Colonic mucosa (tissue), 4 donors: ENCODE results near the gene GUCY1B1. TPM values are rescaled to one million over a fixed set of nuclear protein-coding genes. Genes with fewer than 3 reads are reported as not detected.

Experiments
- DNase-seq: peaks from one replicate; pipeline ENCODE4 v3.0.0-alpha.2; 2020
- H3K27ac ChIP-seq: fragments of 200-600 bp; one replicate; pipeline ENCODE4 v1.8.0; 2021
- H3K27me3 ChIP-seq: fragments of 200-600 bp; one replicate; pipeline ENCODE4 v1.8.0; 2021
- H3K36me3 ChIP-seq: fragments of 200-600 bp; one replicate; pipeline ENCODE4 v1.8.0; 2021
- H3K4me1 ChIP-seq: fragments of 200-600 bp; one replicate; pipeline ENCODE4 v1.8.0; 2021; ENCODE audit warnings: mild to moderate bottlenecking
- H3K4me3 ChIP-seq: fragments of 200-600 bp; one replicate; pipeline ENCODE4 v1.8.0; 2021
- H3K9ac ChIP-seq, 2 donors: one replicate each; pipeline ENCODE4 v1.7.0; 2013; ENCODE audit warnings: control low read depth in 2 of 2, low read depth in 2 of 2, low read length in 2 of 2
- H3K9me3 ChIP-seq: fragments of 200-600 bp; one replicate; pipeline ENCODE4 v1.8.0; 2021
- CTCF ChIP-seq: fragments of 200-600 bp; IDR thresholded peaks from one replicate; pipeline ENCODE4 v1.8.0; 2022; ENCODE audit warnings: antibody characterized with exemption, mild to moderate bottlenecking
- intact Hi-C: fragments of 100-400 bp; cut with DNase I; formaldehyde crosslinking; loops from one replicate; pipeline ENCODE4 v1.14.1; 2022
- total RNA-seq, 2 donors: library from RNA; stranded (reverse); fragmentation: NEBNext Ultra II Directional in 1 of 2; extraction: Animal tissue kit (Norgen Biotek cat#: 25700) in 1 of 2; gene quantifications; one replicate each; pipeline ENCODE4 v1.2.1, GENCODE V29; 2021
- donor health status: healthy.
- donor health status: DM: no; HTN: no; CAD: no.
- donor health status: DM: no; HTN: no; CAD: no.

Gene GUCY1B1
- total RNA-seq, 2 donors from 2014 or later: 1.2 to 5.8 TPM

GRCh38 chr4:155722336-155722735 is 36.5 kb upstream of the GUCY1B1 start:
- no peak for TF ChIP-seq CTCF
- no peak for DNase-seq
- no peaks in the 10 kb centered on the region for H3K4me1 ChIP-seq
- H3K27me3 ChIP-seq: no peaks in the 10 kb centered on the region
- intact Hi-C loops: no loop called here
- H3K9ac ChIP-seq: no peak overlapping the region
- no peaks in the 10 kb centered on the region for H3K36me3 ChIP-seq
- no peak overlapping the region for H3K27ac ChIP-seq
- H3K4me3 ChIP-seq: no peak overlapping the region
- no peaks in the 10 kb centered on the region for H3K9me3 ChIP-seq

GRCh38 chr4:155722816-155723499 is 35.9 kb upstream of the GUCY1B1 start:
- no peaks in the 10 kb centered on the region for H3K36me3 ChIP-seq
- no peaks in the 10 kb centered on the region for H3K4me1 ChIP-seq
- H3K9ac ChIP-seq: no peak overlapping the region
- DNase-seq: no peak
- no peak for TF ChIP-seq CTCF
- H3K4me3 ChIP-seq: no peak overlapping the region
- intact Hi-C loops: no loop called here
- no peak overlapping the region for H3K27ac ChIP-seq
- H3K27me3 ChIP-seq: no peaks in the 10 kb centered on the region
- no peaks in the 10 kb centered on the region for H3K9me3 ChIP-seq

GRCh38 chr4:155724731-155725130 is 34.1 kb upstream of the GUCY1B1 start:
- H3K27me3 ChIP-seq: no peaks in the 10 kb centered on the region
- no peaks in the 10 kb centered on the region for H3K4me1 ChIP-seq
- no peak for DNase-seq
- no peak overlapping the region for H3K4me3 ChIP-seq
- no peak for TF ChIP-seq CTCF
- H3K27ac ChIP-seq: no peak overlapping the region
- no peaks in the 10 kb centered on the region for H3K36me3 ChIP-seq
- no peak overlapping the region for H3K9ac ChIP-seq
- H3K9me3 ChIP-seq: no peaks in the 10 kb centered on the region
- intact Hi-C loops: no loop called here

- Histone ChIP-seq H3K9ac (no peak overlapping the region), H3K27me3 (no peaks in the 10 kb centered on the region), H3K27ac (no peak overlapping the region), H3K4me3 (no peak overlapping the region), H3K9me3 (no peaks in the 10 kb centered on the region), H3K4me1 (no peaks in the 10 kb centered on the region), H3K36me3 (no peaks in the 10 kb centered on the region)
- intact Hi-C loops: no loop called here
- no peak for TF ChIP-seq CTCF
- no peak for DNase-seq
These were observed 24.8 kb upstream of the GUCY1B1 start for GRCh38 chr4:155734065-155734464.

- Histone ChIP-seq H3K4me1 (no peaks in the 10 kb centered on the region), H3K36me3 (no peaks in the 10 kb centered on the region), H3K27ac (no peak overlapping the region), H3K27me3 (no peaks in the 10 kb centered on the region), H3K4me3 (no peak overlapping the region), H3K9ac (no peak overlapping the region), H3K9me3 (no peaks in the 10 kb centered on the region)
- DNase-seq: no peak
- intact Hi-C loops: no loop called here
- TF ChIP-seq CTCF: no peak
These were observed 23.9 kb upstream of the GUCY1B1 start for GRCh38 chr4:155734951-155735350.
